RWPE1 (cell line): ENCODE data around the gene CDCA7L.

ENCODE experiments used
- CTCF ChIA-PET: fragments of 350-600 bp; sonication (Branson Sonifier 250); formaldehyde crosslinking; extraction: SDS; loops from one replicate; lab custom pipeline; 2021; lab: Yijun Ruan, JAX
- POLR2A ChIA-PET: fragments of 400-600 bp; formaldehyde crosslinking; extraction: SDS; loops from one replicate; lab custom pipeline; 2020; ENCODE audit warnings: antibody characterized with exemption; ENCODE audit not compliant: low non-redundant PET; lab: Yijun Ruan, JAX
- DNase-seq: peaks from one replicate; pipeline ENCODE4 v3.0.0; 2012; ENCODE audit warnings: low spot score
- H3K27ac ChIP-seq: fragments of 450-650 bp; 2 replicates; pipeline ENCODE4 v1.5.1; 2017
- CTCF ChIP-seq: fragments of 450-650 bp; conservative IDR thresholded peaks from 2 replicates; pipeline ENCODE4 v1.5.1; 2017; ENCODE audit warnings: low read depth, mild to moderate bottlenecking

Gene CDCA7L

GRCh38 chr7:21910253-21910652 is 35.4 kb downstream of the CDCA7L start:
- no peak for TF ChIP-seq CTCF
- ChIA-PET POLR2A (no interaction called here), CTCF (no interaction called here)
- no peak overlapping the region for H3K27ac ChIP-seq
- DNase-seq = no peak

- TF ChIP-seq CTCF = no peak
- no peak overlapping the region for H3K27ac ChIP-seq
- CTCF ChIA-PET = interaction anchor here (0.6 to 0.9 kb wide), 2 partner anchors 15 to 97 kb away, joined by 3 read pairs; no protein-coding TSS in a partner anchor
- POLR2A ChIA-PET = no interaction called here
- DNase-seq = no peak
Observed at GRCh38 chr7:21908746-21909145, 37.0 kb downstream of the CDCA7L start.

GRCh38 chr7:21903020-21903786 is 42.5 kb downstream of the CDCA7L start:
- ChIA-PET POLR2A (no interaction called here), CTCF (interaction anchor here (0.6 kb wide), 1 partner anchor 36 kb away, joined by 3 read pairs; no protein-coding TSS in a partner anchor)
- no peak for DNase-seq
- no peak for TF ChIP-seq CTCF
- no peak overlapping the region for H3K27ac ChIP-seq

- H3K27ac ChIP-seq = no peak overlapping the region
- no peak for TF ChIP-seq CTCF
- DNase-seq = peak; percentile 26
- ChIA-PET CTCF (no interaction called here), POLR2A (no interaction called here)
Observed at GRCh38 chr7:21902240-21902639, 43.5 kb downstream of the CDCA7L start.

DNA sequence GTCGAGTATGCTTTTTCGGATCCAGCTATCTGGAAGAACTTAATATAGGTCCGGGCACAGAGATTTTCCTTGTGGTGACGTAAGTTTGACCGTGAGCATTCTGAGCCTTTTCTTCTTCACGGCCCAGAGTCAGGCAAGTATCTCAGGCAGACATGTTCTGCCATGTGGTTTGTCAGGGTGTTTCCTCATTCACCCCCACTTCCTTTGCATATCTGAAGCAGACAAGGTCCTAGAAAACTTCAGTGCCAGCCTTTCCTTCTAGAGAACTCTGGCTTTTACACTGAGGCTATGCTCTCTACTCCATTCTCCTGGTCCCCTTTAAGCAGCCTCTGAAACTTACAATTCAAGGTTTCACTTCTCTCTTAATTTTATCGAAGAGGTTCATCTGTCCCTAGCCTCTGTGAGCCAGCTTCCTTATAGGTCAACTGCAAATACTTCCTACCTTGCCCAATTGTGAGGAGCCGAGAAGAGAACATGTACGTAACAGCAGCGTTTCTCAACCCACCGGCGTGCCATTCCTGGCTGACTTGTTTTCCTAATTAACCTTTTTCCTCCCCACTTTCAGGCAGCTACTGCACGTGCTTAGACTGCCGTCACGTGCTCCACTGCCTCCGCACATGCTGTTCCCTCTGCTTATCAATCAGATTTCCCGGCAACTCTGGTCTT is 47.3 kb downstream of the CDCA7L start:
- no peak for DNase-seq
- ChIA-PET POLR2A (no interaction called here), CTCF (no interaction called here)
- TF ChIP-seq CTCF = no peak
- no peak overlapping the region for H3K27ac ChIP-seq

DNA sequence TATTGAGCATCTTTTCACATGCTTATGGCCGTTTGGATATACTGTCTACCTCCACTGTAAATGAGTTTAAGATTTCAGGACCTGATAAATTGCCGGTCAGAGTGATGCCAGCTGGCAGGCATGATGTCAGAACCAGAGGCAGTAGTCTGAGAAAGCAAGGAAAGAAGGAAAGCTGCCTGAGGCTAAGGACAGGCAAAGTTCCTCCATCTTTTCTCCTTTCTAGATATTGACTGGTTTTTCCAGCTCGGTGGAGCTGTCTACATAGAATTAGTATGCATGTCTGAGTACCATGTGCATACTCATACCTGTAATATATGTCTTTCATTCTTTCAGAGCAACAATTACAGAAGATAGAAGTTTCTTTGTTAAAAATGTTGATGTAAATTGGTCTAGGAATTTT is 52.3 kb downstream of the CDCA7L start:
- POLR2A ChIA-PET = no interaction called here
- CTCF ChIA-PET = no interaction called here

More for the DNA sequence above, 52.3 kb downstream of the CDCA7L start:
- no peak for DNase-seq
- no peak overlapping the region for H3K27ac ChIP-seq
- TF ChIP-seq CTCF = no peak
